Ectodermal cell (in vitro differentiated cells): ENCODE measurements around the gene CRTC3.

Experiments
- H3K27ac ChIP-seq: 2 replicates; pipeline ENCODE4 v1.7.0; 2013; ENCODE audit warnings: mild to moderate bottlenecking, low read depth, low read length; ENCODE audit not compliant: insufficient read depth, poor library complexity, severe bottlenecking
- H3K27me3 ChIP-seq: 2 replicates; pipeline ENCODE4 v1.7.0; 2013; ENCODE audit warnings: mild to moderate bottlenecking, low read length; ENCODE audit not compliant: insufficient read depth, control insufficient read depth, poor library complexity, severe bottlenecking
- H3K36me3 ChIP-seq: one replicate; pipeline ENCODE4 v1.7.0; 2013; ENCODE audit warnings: low read length; ENCODE audit not compliant: control insufficient read depth, insufficient read depth
- H3K4me1 ChIP-seq: one replicate; pipeline ENCODE4 v1.7.0; 2013; ENCODE audit warnings: low read length; ENCODE audit not compliant: control insufficient read depth, insufficient read depth
- H3K4me3 ChIP-seq: 2 replicates; pipeline ENCODE4 v1.7.0; 2013; ENCODE audit warnings: low read depth, low read length, control low read depth; ENCODE audit not compliant: insufficient read depth
- H3K9me3 ChIP-seq: 2 replicates; pipeline ENCODE4 v1.7.0; 2013; ENCODE audit warnings: mild to moderate bottlenecking, low read length, moderate library complexity; ENCODE audit not compliant: control insufficient read depth
- WGBS, 2 experiments: methylation state at CpG; one replicate each; pipeline ENCODE4 v1.1.7; 2013; ENCODE audit warnings: missing lambda C conversion rate in 2 of 2; 5-methylcytosine and 5-hydroxymethylcytosine counted together

Gene CRTC3

DNA sequence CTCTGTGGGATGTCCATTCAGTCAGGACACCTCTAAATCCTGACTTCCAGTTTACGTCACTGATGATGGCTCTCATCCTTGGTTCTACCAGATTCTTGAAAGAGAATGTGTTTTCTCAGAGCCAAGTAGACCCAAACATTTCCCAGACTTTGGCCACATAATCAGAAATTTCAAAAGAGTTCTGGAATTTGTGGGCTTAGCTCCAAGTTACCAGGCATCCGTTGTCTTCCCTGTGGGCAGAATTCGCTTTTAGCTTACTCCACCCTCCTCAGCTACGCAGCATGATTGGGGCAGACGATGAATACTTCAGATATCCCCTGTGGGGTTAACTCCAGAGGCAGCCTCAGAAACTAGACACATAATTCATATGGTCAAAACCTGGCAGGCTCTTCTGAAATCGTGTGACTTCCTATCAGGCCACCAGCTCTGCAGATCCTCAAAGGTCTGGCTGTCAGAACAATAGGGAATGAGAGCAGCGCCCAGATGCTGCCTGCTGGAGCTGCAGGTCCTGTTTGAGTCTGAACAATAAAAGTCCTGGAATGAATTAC lies 30.6 kb downstream of the CRTC3 start:
- no peaks in the 10 kb centered on the region for H3K27me3 ChIP-seq
- H3K27ac ChIP-seq = no peak overlapping the region
- H3K36me3 ChIP-seq = no peaks in the 10 kb centered on the region
- H3K4me1 ChIP-seq = peaks cover 22% of the 10 kb centered on the region
- H3K9me3 ChIP-seq = no peaks in the 10 kb centered on the region
- H3K4me3 ChIP-seq = no peak overlapping the region
- 81 to 85% methylated on average over 7 of the region's 7 CpGs for WGBS, 2 experiments

DNA sequence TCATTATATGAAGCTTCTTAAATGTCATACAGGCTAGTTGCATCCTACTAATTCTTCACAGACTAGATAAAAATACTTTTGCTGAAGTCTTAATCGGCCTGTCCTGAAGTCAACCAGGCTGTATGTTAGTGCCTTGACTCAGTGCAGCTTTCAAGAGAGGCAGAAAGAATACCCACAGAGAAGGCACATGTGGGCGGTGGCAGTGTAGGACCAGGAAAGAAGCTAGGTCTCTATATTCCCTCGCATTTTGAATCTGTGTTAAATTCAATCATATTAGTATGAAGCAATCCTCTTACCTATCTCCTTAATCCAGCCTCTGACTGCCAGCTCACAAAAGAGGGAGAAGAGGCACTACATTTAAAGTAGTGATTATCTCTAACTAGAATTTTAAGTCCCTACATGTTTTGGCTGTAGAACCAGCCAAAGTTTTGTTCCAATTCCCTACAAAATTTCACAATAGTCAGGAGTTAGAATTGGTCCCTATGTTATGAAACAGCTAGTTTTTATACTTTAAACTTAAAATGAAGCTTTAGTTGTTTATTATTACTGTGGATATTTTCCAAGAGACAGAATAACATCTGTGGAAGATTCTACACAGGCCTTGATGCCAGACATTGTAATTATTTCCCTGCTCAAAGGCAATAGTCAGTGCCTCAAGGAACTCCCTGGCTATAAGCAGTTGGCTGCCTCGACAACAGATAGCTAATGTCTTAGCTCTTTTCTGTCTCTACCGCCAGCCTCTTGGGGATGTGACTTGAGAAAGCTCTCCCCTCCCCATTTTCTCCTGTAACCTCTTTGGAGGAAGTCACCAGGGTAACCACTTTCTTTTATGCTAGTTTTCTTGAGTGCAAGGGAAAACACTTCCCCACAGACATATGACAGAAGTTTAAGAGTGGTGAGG lies 31.9 kb downstream of the CRTC3 start:
- Histone ChIP-seq H3K4me1 (peaks cover 22% of the 10 kb centered on the region), H3K27ac (no peak overlapping the region), H3K36me3 (no peaks in the 10 kb centered on the region), H3K4me3 (no peak overlapping the region), H3K9me3 (no peaks in the 10 kb centered on the region), H3K27me3 (no peaks in the 10 kb centered on the region)
- WGBS, 2 experiments = 73 to 84% methylated on average over 4 to 5 of the region's 5 CpGs

DNA sequence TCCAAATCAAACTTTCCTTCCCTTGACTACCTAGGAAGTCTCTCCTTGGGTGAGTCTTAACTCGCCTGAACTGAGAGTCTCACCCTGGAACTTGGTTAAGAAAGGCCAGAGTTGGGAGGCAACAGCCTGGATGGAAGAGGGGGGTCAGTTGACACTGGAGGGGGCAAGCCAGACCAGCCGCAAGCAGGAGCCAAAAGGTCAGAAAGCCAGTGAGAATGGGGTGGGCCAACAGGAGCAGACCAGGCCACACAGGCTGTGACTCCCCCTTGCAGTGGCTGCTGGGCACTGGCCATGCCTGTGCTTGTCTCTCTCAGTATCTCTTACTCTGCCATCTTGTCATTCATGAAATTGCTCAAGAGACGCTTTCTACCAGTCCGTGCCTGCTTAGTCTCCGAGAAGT lies 32.9 kb downstream of the CRTC3 start:
- no peaks in the 10 kb centered on the region for H3K27me3 ChIP-seq
- no peak overlapping the region for H3K4me3 ChIP-seq
- H3K36me3 ChIP-seq = no peaks in the 10 kb centered on the region
- peaks cover 17% of the 10 kb centered on the region for H3K4me1 ChIP-seq
- H3K27ac ChIP-seq = no peak overlapping the region
- 80% methylated on average over 5 of the region's 5 CpGs for WGBS, 2 experiments
- H3K9me3 ChIP-seq = no peaks in the 10 kb centered on the region

DNA sequence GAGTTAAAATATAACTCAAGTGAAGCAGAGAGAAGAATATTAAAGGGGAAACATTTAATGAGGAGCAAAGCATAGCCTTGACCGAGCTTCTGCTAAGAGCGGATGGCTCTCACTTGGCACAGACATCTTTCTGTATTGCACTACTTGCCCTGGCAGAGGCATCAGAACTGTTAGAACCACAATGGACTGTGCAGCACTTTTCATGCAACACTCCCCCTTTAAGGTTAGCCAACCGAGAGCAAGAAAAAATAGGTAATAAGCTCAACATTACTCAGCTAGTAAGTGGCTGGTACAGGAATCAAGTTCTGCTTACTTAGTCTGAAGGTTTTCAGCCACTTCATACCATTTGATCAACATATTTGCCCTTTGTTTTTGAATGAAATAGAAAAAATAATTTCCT lies 33.7 kb downstream of the CRTC3 start:
- peaks cover 13% of the 10 kb centered on the region for H3K4me1 ChIP-seq
- H3K36me3 ChIP-seq = no peaks in the 10 kb centered on the region
- H3K27me3 ChIP-seq = no peaks in the 10 kb centered on the region
- WGBS, 2 experiments = 90 to 96% methylated on average over 3 of the region's 3 CpGs
- no peak overlapping the region for H3K4me3 ChIP-seq
- no peak overlapping the region for H3K27ac ChIP-seq
- no peaks in the 10 kb centered on the region for H3K9me3 ChIP-seq

DNA sequence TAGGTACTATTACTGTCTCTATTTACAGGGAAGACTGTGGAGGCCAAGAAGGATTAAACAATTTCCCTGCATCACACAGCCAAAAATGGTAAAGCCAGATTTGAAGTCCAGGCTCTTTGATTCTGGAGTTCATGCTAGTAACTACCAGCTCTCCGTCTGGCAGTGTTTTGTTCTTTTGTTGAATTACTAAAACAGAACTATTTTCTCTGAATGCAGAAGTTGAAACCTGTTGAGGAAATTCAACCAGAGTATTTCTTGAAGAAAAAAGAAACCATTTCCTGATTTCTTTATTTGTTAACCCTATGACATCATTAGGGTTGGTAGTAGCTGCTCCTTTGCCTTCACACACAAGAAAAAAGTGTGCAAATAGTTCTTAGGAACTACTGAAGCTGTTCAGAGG lies 34.3 kb downstream of the CRTC3 start:
- H3K4me1 ChIP-seq = peaks cover 13% of the 10 kb centered on the region
- no peaks in the 10 kb centered on the region for H3K9me3 ChIP-seq
- 93 to 100% methylated on average over 1 of the region's 1 CpG for WGBS, 2 experiments
- H3K4me3 ChIP-seq = no peak overlapping the region
- H3K27ac ChIP-seq = no peak overlapping the region
- H3K36me3 ChIP-seq = no peaks in the 10 kb centered on the region
- no peaks in the 10 kb centered on the region for H3K27me3 ChIP-seq

DNA sequence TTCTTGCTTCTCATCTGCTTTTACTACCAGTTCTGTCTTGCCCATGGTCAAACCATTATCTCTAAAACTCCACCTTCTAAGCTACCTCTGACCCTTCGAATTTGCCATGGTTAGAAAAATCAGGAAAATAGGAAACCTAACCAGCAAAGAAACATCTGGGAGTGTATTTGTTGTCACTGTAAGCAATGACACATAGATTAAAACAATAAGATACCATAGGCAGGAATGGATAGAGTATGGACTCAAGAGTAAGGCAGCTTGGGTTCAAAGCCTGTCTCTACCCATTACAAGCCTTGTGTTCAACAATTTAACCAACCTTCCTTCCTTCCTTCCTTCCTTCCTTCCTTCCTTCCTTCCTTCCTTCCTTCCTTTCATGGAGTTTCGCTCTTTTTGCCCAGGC lies 34.9 kb downstream of the CRTC3 start:
- Histone ChIP-seq H3K4me3 (no peak overlapping the region), H3K27me3 (no peaks in the 10 kb centered on the region), H3K36me3 (no peaks in the 10 kb centered on the region), H3K27ac (no peak overlapping the region), H3K9me3 (no peaks in the 10 kb centered on the region), H3K4me1 (peaks cover 13% of the 10 kb centered on the region)
- 90% methylated on average over 2 of the region's 2 CpGs for WGBS, 2 experiments

DNA sequence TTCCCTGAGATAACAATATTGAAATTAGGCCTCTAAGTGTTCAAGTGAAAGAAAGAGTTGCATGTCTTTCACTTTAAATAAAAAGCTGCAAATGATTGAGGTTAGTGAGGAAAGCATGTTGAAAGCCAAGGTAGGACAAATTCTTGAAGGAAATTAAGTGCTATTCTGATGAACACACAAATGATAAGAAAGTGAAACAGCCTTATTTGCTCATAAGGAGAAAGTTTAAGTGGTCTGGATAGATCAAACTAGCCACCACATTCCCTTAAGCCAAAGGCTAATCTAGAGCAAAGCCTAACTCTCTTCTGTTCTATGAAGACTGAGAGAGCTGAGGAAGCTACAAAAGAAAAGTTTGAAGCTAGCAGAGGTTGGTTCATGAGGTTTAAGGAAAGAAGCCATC lies 36.1 kb downstream of the CRTC3 start:
- no peak overlapping the region for H3K4me3 ChIP-seq
- H3K36me3 ChIP-seq = no peaks in the 10 kb centered on the region
- no peaks in the 10 kb centered on the region for H3K9me3 ChIP-seq
- H3K4me1 ChIP-seq = peaks cover 13% of the 10 kb centered on the region
- H3K27ac ChIP-seq = no peak overlapping the region
- H3K27me3 ChIP-seq = no peaks in the 10 kb centered on the region

DNA sequence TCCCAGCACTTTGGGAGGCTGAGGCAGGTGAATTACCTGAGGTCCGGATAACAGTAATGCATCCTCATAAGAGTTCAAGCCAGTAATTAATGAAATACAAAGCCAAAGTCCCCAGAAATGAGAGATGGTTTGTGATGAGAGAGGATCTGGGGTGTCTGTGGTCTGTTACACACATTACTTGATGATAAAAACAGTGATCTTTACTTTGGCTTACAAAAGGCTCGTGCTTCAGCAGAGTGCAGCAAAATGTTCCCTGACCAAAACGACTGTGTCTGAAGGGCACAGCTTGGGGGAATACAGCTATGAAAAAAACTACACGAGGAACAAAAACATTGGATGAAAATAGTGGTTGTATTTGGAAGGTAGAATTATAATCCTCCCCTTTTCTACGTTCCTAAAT lies 40.9 kb downstream of the CRTC3 start:
- Histone ChIP-seq H3K4me1 (no peaks in the 10 kb centered on the region), H3K9me3 (no peaks in the 10 kb centered on the region), H3K4me3 (no peak overlapping the region), H3K27me3 (no peaks in the 10 kb centered on the region), H3K27ac (no peak overlapping the region), H3K36me3 (no peaks in the 10 kb centered on the region)
- 89 to 90% methylated on average over 4 of the region's 5 CpGs for WGBS, 2 experiments

DNA sequence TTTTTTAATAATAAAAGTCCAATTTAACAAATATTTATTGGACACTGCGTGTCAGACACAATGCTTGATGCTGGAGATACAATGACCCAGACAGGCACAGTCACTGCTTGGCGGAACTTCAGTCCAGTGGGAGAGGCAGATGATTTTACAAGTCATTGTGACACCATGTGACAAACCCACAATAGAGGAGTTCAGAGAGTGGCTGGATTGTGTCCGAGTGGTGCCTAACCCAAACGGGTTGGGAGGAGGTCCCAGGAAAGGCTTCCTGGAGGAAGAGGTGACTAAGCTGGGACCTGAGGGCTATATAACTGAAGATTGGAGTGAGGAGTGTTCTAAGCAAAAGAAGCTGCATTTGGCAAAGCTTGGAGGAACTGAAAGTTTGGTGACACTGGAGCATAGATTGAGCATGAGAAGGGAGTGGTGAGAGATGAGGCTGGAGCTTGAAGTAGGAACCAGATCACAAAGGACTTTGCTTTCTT lies 41.4 kb downstream of the CRTC3 start:
- Histone ChIP-seq H3K27me3 (no peaks in the 10 kb centered on the region), H3K4me1 (no peaks in the 10 kb centered on the region), H3K36me3 (no peaks in the 10 kb centered on the region), H3K4me3 (no peak overlapping the region), H3K9me3 (no peaks in the 10 kb centered on the region), H3K27ac (no peak overlapping the region)
- 79 to 80% methylated on average over 4 of the region's 4 CpGs for WGBS, 2 experiments

DNA sequence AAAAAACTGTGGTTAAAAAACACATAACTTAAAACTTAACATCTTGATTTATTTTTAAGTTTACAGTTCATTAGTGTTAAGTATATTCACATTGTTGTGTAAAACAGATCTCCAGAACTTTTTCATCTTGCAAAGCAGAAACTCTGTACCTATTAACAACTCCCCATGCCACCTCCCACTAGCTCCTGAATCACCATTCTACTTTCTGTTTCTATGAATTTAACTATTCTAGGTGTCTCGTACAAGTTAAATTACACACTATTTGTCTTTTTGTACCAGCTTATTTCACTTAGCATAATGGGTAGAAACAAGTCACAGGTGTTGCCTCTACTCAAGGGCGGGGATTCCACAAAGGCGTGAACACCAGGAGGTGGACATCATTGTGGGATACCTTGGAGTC lies 43.2 kb downstream of the CRTC3 start:
- Histone ChIP-seq H3K27me3 (no peaks in the 10 kb centered on the region), H3K4me1 (no peaks in the 10 kb centered on the region), H3K27ac (no peak overlapping the region), H3K9me3 (no peaks in the 10 kb centered on the region), H3K36me3 (no peaks in the 10 kb centered on the region), H3K4me3 (no peak overlapping the region)
- 90 to 92% methylated on average over 3 of the region's 3 CpGs for whole genome bisulfite sequencing, 2 experiments
